ENCODE measurements around the gene OR10D3. TPM values are rescaled to one million over a fixed set of nuclear protein-coding genes. Genes with fewer than 3 reads are reported as not detected.

Gene OR10D3
- total and polyA plus RNA-seq, 2 of the 8 experiments (the other 6 are each of a cell fraction or from before 2014, with no cell fraction given) = not detected

DNA sequence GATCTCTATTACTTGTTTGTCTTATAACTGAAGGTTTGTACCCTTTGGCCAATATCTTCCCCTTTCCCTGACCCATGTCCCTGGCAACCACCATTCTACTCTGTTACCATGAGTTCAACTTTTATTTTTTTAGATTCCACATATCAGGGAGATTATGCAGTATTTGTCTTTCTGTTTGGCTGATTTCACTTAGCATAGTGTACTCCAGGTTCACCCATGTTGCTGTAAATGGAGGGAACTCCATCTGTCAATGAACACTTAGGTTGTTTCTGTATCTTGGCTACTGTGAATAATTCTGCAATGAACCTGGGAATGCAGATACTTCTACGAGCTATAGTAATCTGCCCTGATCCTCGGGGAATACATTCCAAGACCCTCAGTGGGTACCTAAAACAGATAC is 14.9 kb downstream of the OR10D3 start:
- H3K79me1 ChIP-seq (ENCODE audit: low read depth, low read length) = no peaks in the 10 kb centered on the region
- ChIA-PET POLR2A (ENCODE audit: partially characterized antibody) (no interaction called here), CTCF (ENCODE audit: partially characterized antibody) (interaction anchor here (0.6 to 2.0 kb wide), 4 partner anchors 10 to 1609 kb away, joined by 3 to 6 read pairs (median 4); no protein-coding TSS in a partner anchor)
- no peak overlapping the region for H3K27ac ChIP-seq (ENCODE audit: low read depth, low read length)
- no peak for FAIRE-seq
- no peak overlapping the region for H2BK120ac ChIP-seq (replicated peaks; ENCODE audit: low read depth, low read length)
- no peak overlapping the region for H2BK20ac ChIP-seq (ENCODE audit: low read length)
- no peak overlapping the region for H4K5ac ChIP-seq (ENCODE audit: insufficient read length, low read depth, low read length)
- no peak overlapping the region for H3K4me2 ChIP-seq (ENCODE audit: insufficient read depth in 1 of 2, low read depth in 2 of 2, low read length in 2 of 2)
- H3K14ac ChIP-seq (ENCODE audit: insufficient read length) = no peak overlapping the region
- no peak overlapping the region for H2AFZ ChIP-seq (ENCODE audit: low read length)
- H2BK12ac ChIP-seq (ENCODE audit: low read depth, low read length) = no peak overlapping the region
- TF ChIP-seq SP1 (IDR thresholded peaks at IDR 0.05; ENCODE audit: low read depth, low read length) = no peak
- TF ChIP-seq CTBP2 (IDR thresholded peaks at IDR 0.05; ENCODE audit: borderline replicate concordance, insufficient read depth, insufficient read length, low read length) = no peak
- TF ChIP-seq ATF3 (IDR thresholded peaks at IDR 0.05; ENCODE audit: insufficient read depth, low read depth, low read length) = no peak
- no peak for TF ChIP-seq USF2 (IDR thresholded peaks at IDR 0.05; ENCODE audit: low read length)
- TF ChIP-seq TEAD4 (IDR thresholded peaks at IDR 0.05; ENCODE audit: low read depth, low read length) = no peak
- TF ChIP-seq ZNF274 (IDR thresholded peaks at IDR 0.05; ENCODE audit: borderline replicate concordance, extremely low read depth, low read length) = no peak
- no peak for TF ChIP-seq MAX (IDR thresholded peaks at IDR 0.05)
- no peak for TF ChIP-seq SIRT6 (IDR thresholded peaks at IDR 0.05; ENCODE audit: low read length)
- no peak for TF ChIP-seq CTCF (IDR thresholded peaks at IDR 0.05; ENCODE audit: control extremely low read depth in 1 of 3, insufficient read depth in 1 of 3, low read depth in 1 of 3, low read length in 3 of 3)
- no peak overlapping the region for H2BK5ac ChIP-seq (ENCODE audit: low read depth, low read length)
- no peaks in the 10 kb centered on the region for H4K20me1 ChIP-seq (replicated peaks in 1 of 2; ENCODE audit: control insufficient read depth in 1 of 2, insufficient read depth in 2 of 2, low read length in 2 of 2)
- H3K23ac ChIP-seq (ENCODE audit: insufficient read length) = no peak overlapping the region
- H3K18ac ChIP-seq (ENCODE audit: extremely low read depth, low read length) = no peak overlapping the region
- H3K9ac ChIP-seq (replicated peaks in 1 of 4; ENCODE audit: extremely low read depth in 1 of 4, low read depth in 3 of 4, low read length in 3 of 4) = no peak overlapping the region
- no peak overlapping the region for H3K4ac ChIP-seq (replicated peaks; ENCODE audit: insufficient read length, low read depth, low read length)
- peaks cover 0 to 3% (median 0%) of the 10 kb centered on the region in 4 experiments; a peak in 1 of 7 replicates for H3K4me1 ChIP-seq (replicated peaks in 1 of 4; ENCODE audit: control insufficient read depth in 3 of 4, insufficient read depth in 4 of 4, low read length in 3 of 4)
- H4K8ac ChIP-seq (ENCODE audit: extremely low read depth, insufficient read depth, low read length) = no peak overlapping the region
- H3K27me3 ChIP-seq (replicated peaks in 1 of 4; ENCODE audit: control insufficient read depth in 3 of 4, extremely low read depth in 1 of 4, insufficient read depth in 3 of 4, low read length in 3 of 4) = no peaks in the 10 kb centered on the region
- no peak overlapping the region for H2BK15ac ChIP-seq (ENCODE audit: low read length)
- H3K4me3 ChIP-seq (ENCODE audit: extremely low read depth in 1 of 4, insufficient read depth in 2 of 4, low read depth in 3 of 4, low read length in 4 of 4) = no peak overlapping the region
- no peak for DNase-seq (ENCODE audit: low read depth in 1 of 2, low spot score in 2 of 2)
- no peaks in the 10 kb centered on the region for H3K23me2 ChIP-seq (ENCODE audit: low read depth, low read length)
- H3K9me3 ChIP-seq (ENCODE audit: insufficient read depth in 2 of 2, low read depth in 1 of 2, low read length in 1 of 2) = no peaks in the 10 kb centered on the region
- no peak overlapping the region for H4K91ac ChIP-seq (replicated peaks; ENCODE audit: insufficient read length, low read length)
- no peaks in the 10 kb centered on the region for H3K79me2 ChIP-seq (ENCODE audit: control insufficient read depth in 1 of 2, insufficient read depth in 2 of 2, low read length in 2 of 2)
- H3K56ac ChIP-seq (replicated peaks; ENCODE audit: insufficient read length, low read depth, low read length) = no peak overlapping the region
- no peaks in the 10 kb centered on the region for H3K36me3 ChIP-seq (ENCODE audit: control insufficient read depth in 2 of 4, insufficient read depth in 4 of 4, low read length in 3 of 4)
- no peak overlapping the region for H2AK5ac ChIP-seq (ENCODE audit: low read depth, low read length)
- 93% methylated on average over 2 of the region's 2 CpGs; no CpG with 5 or more reads in 1 of the 2 experiments for WGBS, 2 experiments (ENCODE audit: extremely low coverage in 1 of 2, insufficient coverage in 1 of 2, insufficient read length in 1 of 2, insufficient replicate concordance in 2 of 2, low coverage in 1 of 2, low lambda C conversion rate in 2 of 2, missing lambda C conversion rate in 1 of 2)
